ENCODE results near the gene RP2. TPM values are rescaled to one million over a fixed set of nuclear protein-coding genes. Genes with fewer than 3 reads are reported as not detected.

Gene RP2
- total RNA-seq, 1 donor from 2014 or later, result 15.5 TPM

DNA sequence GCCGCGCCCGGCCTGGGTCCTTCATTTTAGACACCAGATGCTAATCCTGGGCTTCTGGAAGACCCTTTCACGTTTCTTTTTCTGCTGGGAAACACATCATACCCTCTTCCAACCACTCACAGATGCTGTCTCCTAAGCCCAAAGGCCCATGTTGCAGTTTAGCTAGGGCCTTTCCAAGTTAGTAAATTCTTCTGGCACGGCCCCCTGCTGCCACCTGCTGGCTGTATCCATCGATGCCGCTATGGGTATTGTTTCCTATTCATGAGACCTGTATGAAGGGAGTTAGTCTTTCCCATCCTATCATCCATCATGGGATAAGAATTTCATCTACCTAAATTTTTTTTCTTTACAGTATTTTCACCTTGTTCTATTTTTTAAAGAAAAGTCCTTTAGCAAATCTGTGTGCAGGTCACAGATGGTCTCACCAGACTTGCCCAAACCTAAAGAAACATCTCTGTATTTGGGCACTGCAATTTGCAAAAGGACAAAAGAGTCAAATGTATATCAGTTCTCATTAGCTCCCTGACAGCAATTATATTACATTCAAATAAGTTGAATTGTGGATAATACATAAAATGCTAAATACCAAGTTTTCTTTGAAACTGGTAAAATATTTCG lies 40.2 kb upstream of the RP2 start:
- peaks cover 5% of the 10 kb centered on the region for H3K4me1 ChIP-seq
- H3K4me3 ChIP-seq, result no peak overlapping the region
- TF ChIP-seq CTCF (IDR thresholded peaks at IDR 0.05), result peak; percentile 71
- no peaks in the 10 kb centered on the region for H3K9me3 ChIP-seq
- H3K27me3 ChIP-seq, result no peaks in the 10 kb centered on the region
- ATAC-seq (peak; percentile 92), DNase-seq (peak; percentile 85)
- intact Hi-C loops (cut with DNase I), result no loop called here
- H3K36me3 ChIP-seq, result no peaks in the 10 kb centered on the region
- no peak overlapping the region for H3K27ac ChIP-seq

DNA sequence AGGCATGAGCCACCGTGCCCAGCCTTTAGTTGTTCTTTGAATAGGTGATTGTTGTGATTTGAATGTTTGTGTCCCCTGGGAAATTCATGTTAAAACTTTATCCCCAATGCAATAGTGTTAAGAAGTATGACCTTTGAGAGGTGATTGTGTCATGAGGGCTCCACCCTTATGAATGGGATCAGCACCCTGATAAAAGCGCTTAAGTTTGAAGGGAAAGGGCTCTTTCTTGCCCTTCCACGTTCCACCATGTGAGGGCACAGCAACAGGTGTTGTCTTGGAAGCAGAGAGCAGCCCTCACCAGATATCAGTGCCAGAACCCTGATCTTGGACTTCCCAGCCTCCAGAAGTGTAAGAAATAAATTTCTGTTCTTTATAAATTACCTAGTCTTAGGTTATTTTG lies 33.7 kb upstream of the RP2 start:
- Histone ChIP-seq H3K9me3 (no peaks in the 10 kb centered on the region), H3K4me3 (no peak overlapping the region), H3K27ac (no peak overlapping the region), H3K4me1 (no peaks in the 10 kb centered on the region), H3K27me3 (no peaks in the 10 kb centered on the region), H3K36me3 (no peaks in the 10 kb centered on the region)
- ATAC-seq (no peak), DNase-seq (no peak)
- TF ChIP-seq CTCF (IDR thresholded peaks at IDR 0.05), result peak; percentile 13
- intact Hi-C loops (cut with DNase I), result no loop called here

DNA sequence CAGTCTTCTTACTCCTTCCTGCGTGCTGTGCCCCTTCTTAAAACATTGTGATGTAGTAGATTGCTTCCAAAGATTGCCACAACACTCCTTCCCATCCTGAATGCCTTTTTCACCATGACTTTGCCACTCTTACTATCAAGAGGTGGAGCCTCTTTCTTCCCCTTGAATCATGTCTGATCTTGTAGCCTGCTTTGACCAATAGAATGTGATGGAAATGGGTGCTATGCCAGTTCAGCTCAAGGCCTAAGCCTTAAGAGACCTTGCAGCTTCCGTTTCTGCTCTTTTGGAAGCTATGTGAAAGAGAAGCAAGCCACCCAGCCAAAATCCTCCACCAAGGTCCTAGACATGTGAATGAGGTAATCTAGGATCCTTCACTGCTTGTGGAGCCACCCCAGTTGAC lies 31.6 kb upstream of the RP2 start:
- no peaks in the 10 kb centered on the region for H3K27me3 ChIP-seq
- intact Hi-C loops (cut with DNase I), result no loop called here

DNA sequence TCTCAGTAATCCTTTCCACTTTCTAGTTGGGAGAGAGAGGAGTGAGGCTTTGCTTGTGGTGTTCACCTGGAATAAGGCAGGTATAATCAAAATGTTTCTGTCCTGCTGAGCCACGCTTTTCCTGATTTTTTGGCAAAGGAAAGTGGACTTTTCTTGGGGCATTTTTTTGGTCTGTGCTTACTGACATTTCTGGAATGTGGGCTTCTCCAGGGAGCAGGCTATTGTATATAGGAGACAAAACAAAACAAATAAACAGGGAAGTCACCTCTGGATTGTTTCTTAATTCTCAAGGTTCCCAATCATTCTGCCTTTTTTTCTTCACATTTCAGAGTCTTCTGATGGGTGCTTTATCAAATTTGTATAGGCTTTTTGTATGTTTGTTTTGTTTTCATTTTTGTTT lies 25.7 kb upstream of the RP2 start:
- no peak for ATAC-seq
- H3K36me3 ChIP-seq, result no peaks in the 10 kb centered on the region
- no peak for DNase-seq
- no peaks in the 10 kb centered on the region for H3K27me3 ChIP-seq
- no peaks in the 10 kb centered on the region for H3K9me3 ChIP-seq
- intact Hi-C loops (cut with DNase I), result no loop called here
- no peak for TF ChIP-seq CTCF (IDR thresholded peaks at IDR 0.05)
- H3K27ac ChIP-seq, result no peak overlapping the region
- H3K4me1 ChIP-seq, result no peaks in the 10 kb centered on the region
- H3K4me3 ChIP-seq, result no peak overlapping the region

More for the DNA sequence above, 31.6 kb upstream of the RP2 start:
- ATAC-seq, result no peak
- Histone ChIP-seq H3K36me3 (no peaks in the 10 kb centered on the region), H3K9me3 (no peaks in the 10 kb centered on the region), H3K27ac (no peak overlapping the region), H3K4me1 (no peaks in the 10 kb centered on the region), H3K4me3 (no peak overlapping the region)
- no peak for TF ChIP-seq CTCF (IDR thresholded peaks at IDR 0.05)
- DNase-seq, result no peak

DNA sequence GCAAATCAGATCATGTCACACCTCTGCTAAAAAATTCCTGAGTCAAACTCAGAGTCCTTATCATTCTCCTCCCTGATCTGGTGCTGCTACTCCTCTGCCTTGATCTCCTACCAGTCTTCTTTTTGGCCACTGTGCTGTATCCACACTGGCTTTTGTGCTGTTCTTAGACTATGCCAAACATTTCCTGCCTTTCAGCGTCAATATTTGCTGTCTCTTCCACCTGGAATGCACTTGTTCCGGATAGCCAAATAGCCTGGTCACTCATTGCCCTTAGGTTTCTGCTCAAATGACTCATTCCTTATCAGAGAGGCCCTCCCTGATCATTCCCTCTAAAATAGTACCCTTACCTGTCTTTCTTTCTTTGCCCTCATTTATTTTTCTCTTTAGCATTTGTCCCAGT lies 24.4 kb upstream of the RP2 start:
- Histone ChIP-seq H3K9me3 (no peaks in the 10 kb centered on the region), H3K4me1 (no peaks in the 10 kb centered on the region), H3K27me3 (no peaks in the 10 kb centered on the region), H3K36me3 (no peaks in the 10 kb centered on the region), H3K4me3 (no peak overlapping the region), H3K27ac (no peak overlapping the region)
- intact Hi-C loops (cut with DNase I), result no loop called here
- no peak for DNase-seq
- no peak for TF ChIP-seq CTCF (IDR thresholded peaks at IDR 0.05)
- peak; percentile 79 for ATAC-seq

DNA sequence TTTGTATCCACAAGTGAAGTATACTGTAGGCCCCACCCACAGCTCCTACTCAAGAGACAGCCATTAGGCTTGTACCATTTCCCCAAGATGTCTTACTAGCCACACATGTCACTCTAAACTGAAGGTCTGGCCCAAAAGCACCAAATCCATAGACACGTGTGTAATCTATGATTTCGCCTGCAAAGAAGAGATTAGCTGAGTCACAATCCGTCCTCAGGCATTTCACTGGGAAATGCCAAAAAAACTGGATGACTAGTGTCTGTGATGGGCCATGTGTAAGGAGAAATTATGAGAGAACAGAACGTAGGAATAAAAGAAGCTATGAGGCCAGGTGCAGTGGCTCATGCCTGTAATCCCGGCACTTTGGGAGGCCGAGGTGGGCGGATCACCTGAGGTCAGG lies 21.9 kb upstream of the RP2 start:
- H3K9me3 ChIP-seq, result no peaks in the 10 kb centered on the region
- no peaks in the 10 kb centered on the region for H3K4me1 ChIP-seq
- no peak for ATAC-seq
- no peak for TF ChIP-seq CTCF (IDR thresholded peaks at IDR 0.05)
- H3K4me3 ChIP-seq, result no peak overlapping the region
- no peaks in the 10 kb centered on the region for H3K36me3 ChIP-seq
- H3K27me3 ChIP-seq, result no peaks in the 10 kb centered on the region
- no peak for DNase-seq
- H3K27ac ChIP-seq, result no peak overlapping the region
- intact Hi-C loops (cut with DNase I), result no loop called here

Measured in upper lobe of right lung (tissue), 1 donor.